Neuronal stem cell (in vitro differentiated cells): ENCODE results near the gene NUDT19.
"Not testable (repeated sequence)": the region's sequence is repeated elsewhere in the genome, so short reads cannot be mapped to it uniquely, and the experiment has no call there.

ENCODE experiments used
- DNase-seq: peaks from one replicate; pipeline ENCODE4 v3.0.0-alpha.2; 2013; ENCODE audit warnings: low spot score
- H2AFZ ChIP-seq: one replicate; pipeline ENCODE4 v1.6.1; 2013; ENCODE audit warnings: mild to moderate bottlenecking, low read length, inconsistent platforms
- H2AK5ac ChIP-seq: 2 replicates; pipeline ENCODE4 v1.6.1; 2013; ENCODE audit warnings: low read depth, mild to moderate bottlenecking, inconsistent platforms, low read length, moderate library complexity, mixed read lengths
- H2BK120ac ChIP-seq: 2 replicates; pipeline ENCODE4 v1.6.1; 2013; ENCODE audit warnings: low read depth, mild to moderate bottlenecking, inconsistent platforms, low read length, moderate library complexity, mixed read lengths
- H2BK12ac ChIP-seq: one replicate; pipeline ENCODE4 v1.6.1; 2013; ENCODE audit warnings: low read length, inconsistent platforms
- H2BK15ac ChIP-seq: 2 replicates; pipeline ENCODE4 v1.6.1; 2013; ENCODE audit warnings: mild to moderate bottlenecking, low read length, inconsistent platforms, mixed read lengths
- H2BK5ac ChIP-seq: one replicate; pipeline ENCODE4 v1.6.1; 2013; ENCODE audit warnings: inconsistent platforms, mild to moderate bottlenecking, low read length, moderate library complexity
- H3K14ac ChIP-seq: one replicate; pipeline ENCODE4 v1.6.1; 2013; ENCODE audit warnings: low read length, inconsistent platforms
- H3K18ac ChIP-seq: 2 replicates; pipeline ENCODE4 v1.6.1; 2013; ENCODE audit warnings: low read length, inconsistent platforms
- H3K23ac ChIP-seq: 2 replicates; pipeline ENCODE4 v1.6.1; 2013; ENCODE audit warnings: low read depth, mild to moderate bottlenecking, mixed read lengths, low read length, inconsistent platforms; ENCODE audit not compliant: poor library complexity
- H3K27ac ChIP-seq: replicated peaks from 3 replicates; pipeline ENCODE4 v1.5.1; 2013; ENCODE audit warnings: low read length, inconsistent platforms
- H3K27me3 ChIP-seq, 3 experiments: 2 replicates each; pipeline ENCODE4 v1.6.1; 2013; ENCODE audit warnings: low read length in 3 of 3, mild to moderate bottlenecking in 2 of 3, inconsistent platforms in 1 of 3, low read depth in 1 of 3, mixed read lengths in 1 of 3, moderate library complexity in 1 of 3; ENCODE audit not compliant: control insufficient read depth in 3 of 3, insufficient read depth in 3 of 3
- H3K36me3 ChIP-seq, 2 donors: replicated peaks in 1 of 2; 2 replicates each; pipeline ENCODE4 v1.6.1; 2013; ENCODE audit warnings: low read length in 2 of 2; ENCODE audit not compliant: control insufficient read depth in 2 of 2, insufficient read depth in 2 of 2
- H3K4ac ChIP-seq: 2 replicates; pipeline ENCODE4 v1.6.1; 2013; ENCODE audit warnings: inconsistent platforms, mild to moderate bottlenecking, low read length, moderate library complexity
- H3K4me1 ChIP-seq, 2 donors: 1 replicate in 1 of 2; 2 replicates in 1 of 2; pipeline ENCODE4 v1.6.1; 2013; ENCODE audit warnings: low read length in 2 of 2, low read depth in 1 of 2; ENCODE audit not compliant: control insufficient read depth in 2 of 2, insufficient read depth in 1 of 2
- H3K4me2 ChIP-seq: one replicate; pipeline ENCODE4 v1.6.1; 2013; ENCODE audit warnings: mild to moderate bottlenecking, low read length, inconsistent platforms; ENCODE audit not compliant: insufficient read depth, poor library complexity, severe bottlenecking
- H3K4me3 ChIP-seq, 2 donors: 2 replicates each; pipeline ENCODE4 v1.5.1; 2013; ENCODE audit warnings: low read length in 2 of 2, mild to moderate bottlenecking in 2 of 2, inconsistent platforms in 1 of 2, moderate library complexity in 1 of 2
- H3K79me1 ChIP-seq: one replicate; pipeline ENCODE4 v1.6.1; 2013; ENCODE audit warnings: low read depth, mild to moderate bottlenecking, inconsistent platforms, low read length, moderate library complexity
- H3K9ac ChIP-seq: one replicate; pipeline ENCODE4 v1.6.1; 2013; ENCODE audit warnings: mild to moderate bottlenecking, low read depth, low read length, inconsistent platforms; ENCODE audit not compliant: poor library complexity
- H3K9me3 ChIP-seq, 2 donors: replicated peaks in 1 of 2; 2 replicates each; pipeline versions ENCODE3 to v1.6.1; 2013; ENCODE audit warnings: low read length in 2 of 2, mild to moderate bottlenecking in 2 of 2, inconsistent platforms in 1 of 2, low read depth in 1 of 2, mixed read lengths in 1 of 2, moderate library complexity in 1 of 2; ENCODE audit not compliant: control insufficient read depth in 2 of 2, insufficient read depth in 1 of 2
- H4K8ac ChIP-seq: one replicate; pipeline ENCODE4 v1.6.1; 2013; ENCODE audit warnings: low read depth, mild to moderate bottlenecking, inconsistent platforms, low read length, moderate library complexity
- H4K91ac ChIP-seq: one replicate; pipeline ENCODE4 v1.6.1; 2013; ENCODE audit warnings: low read length, low read depth, mild to moderate bottlenecking, inconsistent platforms; ENCODE audit not compliant: poor library complexity
- WGBS, 2 donors: extraction: QIAGEN DNeasy Blood & Tissue Kit; methylation state at CpG; one replicate each; pipeline ENCODE4 v1.1.7; 2013; ENCODE audit warnings: missing lambda C conversion rate in 2 of 2, mixed read lengths in 1 of 2; ENCODE audit not compliant: insufficient read length in 2 of 2, insufficient replicate concordance in 1 of 2; ENCODE audit errors: extremely low coverage in 2 of 2; 5-methylcytosine and 5-hydroxymethylcytosine counted together

Gene NUDT19

DNA sequence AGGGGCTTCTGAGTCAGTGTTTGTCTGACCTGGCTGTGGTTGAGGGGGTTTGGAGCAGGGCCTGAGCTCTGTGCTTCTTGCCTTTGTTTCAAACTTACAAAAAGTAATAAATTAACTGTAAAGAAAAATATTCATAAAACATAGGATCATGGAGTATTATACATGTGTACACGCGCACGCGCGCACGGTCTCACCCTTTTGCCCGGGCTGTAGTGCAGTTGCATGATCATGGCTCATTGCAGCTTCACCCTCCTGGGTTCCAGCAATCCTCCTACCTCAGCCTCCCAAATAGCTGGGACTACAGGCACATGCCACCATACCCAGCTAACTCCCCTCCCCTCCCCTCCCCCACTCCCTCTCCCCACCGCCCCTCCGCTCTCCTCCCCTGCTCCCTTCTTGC is 51.4 kb downstream of the NUDT19 start:
- Histone ChIP-seq H2AK5ac (no peak overlapping the region), H3K27me3 (no peaks in the 10 kb centered on the region), H2AFZ (no peak overlapping the region), H3K36me3 (no peaks in the 10 kb centered on the region), H3K18ac (no peak overlapping the region), H2BK120ac (no peak overlapping the region), H3K9ac (no peak overlapping the region), H3K14ac (no peak overlapping the region), H3K4me1 (peaks cover 3 to 12% of the 10 kb centered on the region in 2 donors), H4K8ac (no peak overlapping the region), H3K4me2 (no peak overlapping the region), H3K4me3 (no peak overlapping the region), H2BK5ac (no peak overlapping the region), H3K79me1 (no peaks in the 10 kb centered on the region), H3K27ac (no peak overlapping the region), H2BK15ac (no peak overlapping the region), H3K4ac (no peak overlapping the region), H2BK12ac (no peak overlapping the region), H3K23ac (no peak overlapping the region), H4K91ac (no peak overlapping the region), H3K9me3 (no peaks in the 10 kb centered on the region)
- WGBS, 2 donors = no CpG with 5 or more reads among the region's 9 CpGs
- DNase-seq = no peak

GRCh38 chr19:32743447-32743846 is 51.8 kb downstream of the NUDT19 start:
- Histone ChIP-seq H3K79me1 (no peaks in the 10 kb centered on the region), H3K36me3 (no peaks in the 10 kb centered on the region), H2BK12ac (no peak overlapping the region), H3K4me2 (no peak overlapping the region), H3K4me3 (no peak overlapping the region), H2AFZ (no peak overlapping the region), H3K27ac (no peak overlapping the region), H3K4ac (no peak overlapping the region), H4K91ac (no peak overlapping the region), H2BK120ac (no peak overlapping the region), H3K4me1 (peaks cover 7 to 12% of the 10 kb centered on the region in 2 donors), H3K23ac (no peak overlapping the region), H3K9ac (no peak overlapping the region), H3K27me3 (no peaks in the 10 kb centered on the region), H3K14ac (no peak overlapping the region), H2AK5ac (no peak overlapping the region), H2BK5ac (no peak overlapping the region), H4K8ac (no peak overlapping the region), H3K9me3 (no peaks in the 10 kb centered on the region), H3K18ac (no peak overlapping the region), H2BK15ac (no peak overlapping the region)
- WGBS, 2 donors = no CpG with 5 or more reads among the region's 4 CpGs
- no peak for DNase-seq

DNA sequence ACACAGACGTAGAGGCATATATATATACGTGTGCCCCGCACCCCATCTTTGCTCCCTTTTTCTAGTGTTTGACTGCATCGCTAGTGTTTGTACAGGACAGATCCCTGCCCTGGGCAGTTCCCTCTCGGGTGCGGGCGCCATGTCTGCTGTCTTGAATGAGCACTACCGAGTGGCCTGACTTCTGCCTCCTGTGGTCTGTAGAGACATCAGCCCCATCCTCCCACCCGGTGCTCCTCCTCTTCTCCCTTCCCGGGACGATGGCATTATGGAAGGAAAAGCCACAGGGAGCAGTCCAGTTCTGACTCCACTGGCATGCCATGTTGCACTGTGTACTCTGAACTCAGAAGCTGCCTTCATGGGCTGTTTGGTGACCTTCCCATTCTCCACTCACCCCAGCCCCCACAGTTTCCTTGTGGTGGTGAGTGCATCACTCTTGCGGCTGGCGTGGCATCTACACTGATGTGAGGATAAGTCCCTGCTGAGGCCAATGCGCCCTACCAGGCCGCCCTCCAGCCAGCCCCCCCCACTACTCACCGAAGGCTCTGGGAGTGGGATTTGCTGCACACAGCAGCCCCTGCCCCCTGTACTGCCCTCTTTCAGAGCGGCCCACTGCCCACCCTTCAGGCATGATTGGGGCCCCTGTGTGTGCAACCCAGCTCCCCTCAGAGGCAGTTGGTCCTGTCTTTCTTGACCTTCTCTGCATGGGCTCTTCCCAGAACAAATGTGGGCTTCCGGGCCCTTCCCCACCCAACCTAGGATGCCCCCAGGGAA is 53.1 kb downstream of the NUDT19 start:
- H2AK5ac ChIP-seq = peak overlapping the region; percentile 81
- no peak overlapping the region for H3K14ac ChIP-seq
- H3K36me3 ChIP-seq = no peaks in the 10 kb centered on the region
- H3K4ac ChIP-seq = no peak overlapping the region
- no peaks in the 10 kb centered on the region for H3K27me3 ChIP-seq
- H4K91ac ChIP-seq = peak overlapping the region; percentile 53
- H2BK12ac ChIP-seq = no peak overlapping the region
- H3K4me1 ChIP-seq = peaks cover 12 to 17% of the 10 kb centered on the region in 2 donors
- WGBS, 2 donors = no CpG with 5 or more reads among the region's 18 CpGs
- peak overlapping the region; percentile 69 for H2AFZ ChIP-seq
- peak overlapping the region; percentile 37 for H3K23ac ChIP-seq
- H3K9ac ChIP-seq = no peak overlapping the region
- no peak overlapping the region for H3K4me3 ChIP-seq
- H3K79me1 ChIP-seq = no peaks in the 10 kb centered on the region
- no peak for DNase-seq
- H2BK120ac ChIP-seq = no peak overlapping the region
- H3K4me2 ChIP-seq = no peak overlapping the region
- no peak overlapping the region for H2BK15ac ChIP-seq
- no peak overlapping the region for H2BK5ac ChIP-seq
- no peaks in the 10 kb centered on the region for H3K9me3 ChIP-seq
- peak overlapping the region; percentile 56 for H4K8ac ChIP-seq
- peak overlapping the region; percentile 67 for H3K18ac ChIP-seq
- no peak overlapping the region for H3K27ac ChIP-seq

DNA sequence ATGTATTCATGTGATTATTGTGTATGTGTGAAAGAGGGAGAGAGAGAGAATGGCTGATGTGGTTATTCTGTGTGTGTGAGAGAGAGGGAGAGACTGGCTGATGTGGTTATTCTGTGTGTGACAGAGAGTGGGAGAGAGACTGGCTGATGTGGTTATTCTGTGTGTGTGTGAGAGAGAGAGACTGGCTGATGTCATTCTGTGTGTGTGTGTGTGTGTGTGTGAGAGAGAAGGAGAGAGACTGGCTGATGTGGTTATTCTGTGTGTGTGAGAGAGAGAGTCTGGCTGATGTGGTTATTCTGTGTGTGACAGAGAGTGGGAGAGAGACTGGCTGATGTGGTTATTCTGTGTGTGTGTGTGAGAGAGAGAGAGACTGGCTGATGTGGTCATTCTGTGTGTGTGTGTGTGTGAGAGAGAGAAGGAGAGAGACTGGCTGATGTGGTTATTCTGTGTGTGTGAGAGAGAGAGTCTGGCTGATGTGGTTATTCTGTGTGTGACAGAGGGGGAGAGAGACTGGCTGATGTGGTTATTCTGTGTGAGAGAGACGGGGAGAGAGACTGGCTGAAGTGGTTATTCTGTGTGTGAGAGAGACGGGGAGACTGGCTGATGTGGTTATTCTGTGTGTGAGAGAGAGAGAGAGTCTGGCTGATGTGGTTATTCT is 54.1 kb downstream of the NUDT19 start:
- not testable (repeated sequence) for H2AK5ac ChIP-seq, H2BK5ac ChIP-seq, H3K27ac ChIP-seq, H2BK120ac ChIP-seq, H3K18ac ChIP-seq, H3K4me3 ChIP-seq, H3K4me2 ChIP-seq, H3K9ac ChIP-seq, DNase-seq, H3K4ac ChIP-seq, H2BK12ac ChIP-seq, H3K14ac ChIP-seq, H4K8ac ChIP-seq, H3K27me3 ChIP-seq, H3K36me3 ChIP-seq, H4K91ac ChIP-seq, H2BK15ac ChIP-seq, H3K23ac ChIP-seq, H3K9me3 ChIP-seq, H3K79me1 ChIP-seq
- WGBS, 2 donors = no CpG with 5 or more reads among the region's 2 CpGs
- Histone ChIP-seq H2AFZ (peak overlapping the region; percentile 68), H3K4me1 (peaks cover 13 to 17% of the 10 kb centered on the region in 2 donors)
